H1 (cell line): Measurements from ENCODE around the gene RAD51B. TPM values are rescaled to one million over a fixed set of nuclear protein-coding genes. Genes with fewer than 3 reads are reported as not detected.

Experiments
- MAFK ChIP-seq: IDR thresholded peaks from 2 replicates; pipeline ENCODE4 v1.6.1; 2012; ENCODE audit warnings: low read depth, mild to moderate bottlenecking, improper control_type of control experiment, low read length
- RNF2 ChIP-seq: fragments of 200-900, 300-1000 bp; sonication (generic); IDR thresholded peaks from 2 replicates; pipeline ENCODE4 v1.7.1; 2016; ENCODE audit warnings: borderline replicate concordance, low read depth, mild to moderate bottlenecking, antibody characterized with exemption, low read length; ENCODE audit not compliant: poor library complexity, severe bottlenecking; ENCODE audit errors: missing control alignments
- TAF7 ChIP-seq: optimal IDR thresholded peaks from 2 replicates; pipeline ENCODE3; 2011; ENCODE audit warnings: low read depth, mild to moderate bottlenecking, inconsistent platforms, low read length, moderate library complexity, borderline replicate concordance
- polyA plus RNA-seq, 7 experiments: library from polyadenylated mRNA; depleted of rRNA in 3 of 7; stranded (reverse) in 5 of 7; unstranded in 2 of 7; fragments of >200 nt in 5 of 7; fragments of 200-250 nt in 2 of 7; gene quantifications; 1 replicate in 5 of 7; 2 replicates in 1 of 7; 4 replicates in 1 of 7; pipeline versions ENCODE4 v1.2.1 to v1.2.3, GENCODE V29; 2011 to 2013; ENCODE audit warnings: missing spikeins in 2 of 7, mixed read lengths in 2 of 7
- total RNA-seq: library from RNA; stranded (reverse); fragmentation: NEBNext Ultra II Directional; extraction: Animal tissue kit (Norgen Biotek cat#: 25700); gene quantifications from 2 replicates; pipeline ENCODE4 v1.2.1, GENCODE V29; 2021

Gene RAD51B
- total and polyA plus RNA-seq, 2 of the 8 experiments (the other 6 are each of a cell fraction or from before 2014, with no cell fraction given), result 3.9 to 14.9 TPM

DNA sequence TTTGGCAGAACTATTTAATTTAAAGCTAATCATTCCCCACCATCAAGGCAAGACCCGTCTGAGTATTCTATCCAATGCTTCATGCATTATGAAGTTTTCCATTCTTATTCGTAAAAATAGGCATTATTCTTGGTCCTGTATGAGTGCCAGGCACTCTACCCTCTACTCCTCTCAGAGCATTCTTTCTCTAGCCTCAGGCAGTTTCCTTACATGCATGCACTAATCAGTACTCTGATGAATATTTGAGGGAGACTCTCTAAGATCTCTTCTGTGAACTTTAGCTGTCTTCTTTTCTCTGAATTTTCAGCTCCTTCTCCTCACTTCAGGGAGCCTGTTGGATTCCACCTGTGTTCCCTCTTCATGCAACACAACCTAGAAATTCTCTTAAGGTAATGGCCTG lies 334.7 kb downstream of the RAD51B start (continued):
- TF ChIP-seq TAF7, result no peak
- no peak for TF ChIP-seq MAFK
- TF ChIP-seq RNF2, result no peak
